OCI-LY7 (cell line): Measurements from ENCODE around the gene RNASE12. TPM values are rescaled to one million over a fixed set of nuclear protein-coding genes. Genes with fewer than 3 reads are reported as not detected.

Source experiments
- BruUV-seq: library from RNA; stranded (reverse); fragments of 400-500 nt; replicated peaks from 2 replicates; lab custom pipeline; 2021; lab: Mats Ljungman, UMichigan
- CTCF ChIA-PET: fragments of 300-600 bp; sonication (Branson Sonifier 250); formaldehyde crosslinking; loops from one replicate; lab custom pipeline; 2022; ENCODE audit warnings: antibody characterized with exemption; ENCODE audit not compliant: unreplicated experiment; lab: Charles Lee
- POLR2A ChIA-PET: fragments of 300-600 bp; sonication (Branson Sonifier 250); formaldehyde crosslinking; loops from one replicate; lab custom pipeline; 2022; ENCODE audit warnings: antibody characterized with exemption; lab: Charles Lee
- DNase-seq: peaks from one replicate; pipeline ENCODE4 v3.0.0-alpha.2; 2015; ENCODE audit warnings: low spot score
- H2AFZ ChIP-seq: fragments of 200-600 bp; sonication (generic), shearing (Covaris generic); 2 replicates; pipeline ENCODE4 v1.6.1; 2014; ENCODE audit warnings: mild to moderate bottlenecking, antibody characterized with exemption, low read length, moderate library complexity
- H3K27ac ChIP-seq: fragments of 200-600 bp; sonication (generic); 2 replicates; pipeline ENCODE4 v1.5.1; 2014; ENCODE audit warnings: mixed run types, low read depth, mild to moderate bottlenecking, moderate library complexity, low read length, inconsistent platforms; ENCODE audit not compliant: poor library complexity, severe bottlenecking
- H3K36me3 ChIP-seq: fragments of 200-600 bp; sonication (generic); 2 replicates; pipeline ENCODE4 v1.6.1; 2014; ENCODE audit warnings: mild to moderate bottlenecking, antibody characterized with exemption, low read length, moderate library complexity, mixed read lengths; ENCODE audit not compliant: insufficient read depth
- H3K4me1 ChIP-seq: fragments of 200-600 bp; sonication (generic); 2 replicates; pipeline ENCODE4 v1.5.1; 2014; ENCODE audit warnings: mild to moderate bottlenecking, low read length; ENCODE audit not compliant: insufficient read depth, poor library complexity, severe bottlenecking
- H3K4me2 ChIP-seq: fragments of 200-600 bp; sonication (generic); 2 replicates; pipeline ENCODE4 v1.6.1; 2014; ENCODE audit warnings: mild to moderate bottlenecking, low read length
- H3K4me3 ChIP-seq: fragments of 200-600 bp; sonication (generic); 2 replicates; pipeline ENCODE4 v1.5.1; 2014; ENCODE audit warnings: mild to moderate bottlenecking, low read depth, low read length; ENCODE audit not compliant: poor library complexity, severe bottlenecking
- H3K79me2 ChIP-seq: fragments of 200-600 bp; sonication (generic); 2 replicates; pipeline ENCODE4 v1.6.1; 2016; ENCODE audit warnings: low read depth, mild to moderate bottlenecking, low read length, moderate library complexity, mixed read lengths; ENCODE audit not compliant: insufficient read depth
- H3K9me2 ChIP-seq: fragments of 200-600 bp; sonication (generic); 2 replicates; pipeline ENCODE4 v1.6.1; 2016; ENCODE audit warnings: mild to moderate bottlenecking, low read length, mixed read lengths; ENCODE audit not compliant: insufficient read depth
- H3K9me3 ChIP-seq: fragments of 200-600 bp; sonication (generic); 2 replicates; pipeline ENCODE4 v1.6.1; 2014; ENCODE audit warnings: mild to moderate bottlenecking, mixed run types, low read length, mixed read lengths
- H4K20me1 ChIP-seq: fragments of 200-600 bp; sonication (generic); 2 replicates; pipeline ENCODE4 v1.6.1; 2014; ENCODE audit warnings: mild to moderate bottlenecking, antibody characterized with exemption, low read length, moderate library complexity, mixed read lengths; ENCODE audit not compliant: insufficient read depth
- EZH2phosphoT487 ChIP-seq: fragments of 200-600 bp; sonication (generic); IDR thresholded peaks from 2 replicates; pipeline ENCODE4 v1.6.1; 2018; ENCODE audit warnings: low read depth, borderline replicate concordance, mild to moderate bottlenecking, mixed run types, antibody characterized with exemption, low read length, moderate library complexity, mixed read lengths
- intact Hi-C: fragments of 100-400 bp; cut with micrococcal nuclease; formaldehyde crosslinking; loops from one replicate; pipeline ENCODE4 v1.10.0; 2022; ENCODE audit not compliant: unreplicated experiment
- total RNA-seq, 2 experiments: library from RNA; depleted of rRNA in 1 of 2; stranded (reverse); fragments of >200 nt in 1 of 2; shearing (Covaris generic) in 1 of 2; gene quantifications; 2 replicates each; pipeline ENCODE4 v1.2.3, GENCODE V29; 2014 to 2022
- TF ChIP-seq, protein P1 (sequence below): fragments of 200-600 bp; sonication (generic); conservative IDR thresholded peaks from 2 replicates; pipeline ENCODE4 v1.5.1; 2014; ENCODE audit warnings: mild to moderate bottlenecking, antibody characterized with exemption, low read length, moderate library complexity, mixed read lengths

Gene RNASE12
- total RNA-seq, 2 experiments from 2014 or later: not detected

DNA sequence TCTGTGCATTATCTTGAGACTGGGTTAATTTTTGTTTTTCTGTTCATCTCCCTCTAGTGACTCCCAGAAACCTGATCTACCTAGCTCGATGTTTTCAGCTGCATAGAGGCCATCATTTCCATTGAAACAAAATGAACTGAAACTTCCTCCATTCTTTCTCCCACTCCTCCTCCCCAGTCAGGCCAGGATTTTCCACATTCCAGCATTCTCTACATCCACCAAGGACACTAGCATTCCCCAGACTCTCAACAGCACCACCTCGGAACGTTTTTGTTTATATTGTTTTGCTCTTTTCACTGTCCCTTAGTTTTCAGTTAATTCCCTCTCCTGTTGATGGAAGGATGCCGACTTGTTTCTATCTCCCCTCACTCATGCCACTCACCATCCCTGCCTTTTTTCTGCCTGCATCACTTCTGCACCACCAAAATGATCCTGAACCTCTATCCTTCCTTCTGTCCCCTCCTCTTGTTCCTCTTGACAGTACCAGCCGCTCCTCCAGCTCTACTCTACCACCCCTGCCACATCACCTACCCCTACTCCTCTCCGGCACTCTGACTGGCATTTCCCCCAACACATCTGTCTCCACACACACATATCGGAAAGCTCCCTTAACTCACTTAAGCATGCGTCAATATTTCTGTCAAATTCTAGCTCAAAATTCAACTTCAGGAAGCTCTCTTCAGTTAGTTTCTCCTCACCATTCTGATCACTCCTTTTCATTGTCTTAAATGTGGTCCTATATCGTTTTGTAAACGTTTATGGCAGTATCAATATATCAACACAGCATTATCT lies 37.1 kb upstream of the RNASE12 start:
- intact Hi-C loops: no loop called here
- Histone ChIP-seq H2AFZ (no peak overlapping the region), H3K27ac (no peak overlapping the region), H3K4me2 (no peak overlapping the region), H3K4me3 (no peak overlapping the region), H3K36me3 (no peaks in the 10 kb centered on the region), H3K79me2 (no peaks in the 10 kb centered on the region), H3K9me3 (no peaks in the 10 kb centered on the region), H3K4me1 (no peaks in the 10 kb centered on the region), H4K20me1 (no peaks in the 10 kb centered on the region), H3K9me2 (no peaks in the 10 kb centered on the region)
- no peak for DNase-seq
- ChIA-PET CTCF (no interaction called here), POLR2A (no interaction called here)
- no peak for TF ChIP-seq EZH2phosphoT487
- TF ChIP-seq, protein P1, sequence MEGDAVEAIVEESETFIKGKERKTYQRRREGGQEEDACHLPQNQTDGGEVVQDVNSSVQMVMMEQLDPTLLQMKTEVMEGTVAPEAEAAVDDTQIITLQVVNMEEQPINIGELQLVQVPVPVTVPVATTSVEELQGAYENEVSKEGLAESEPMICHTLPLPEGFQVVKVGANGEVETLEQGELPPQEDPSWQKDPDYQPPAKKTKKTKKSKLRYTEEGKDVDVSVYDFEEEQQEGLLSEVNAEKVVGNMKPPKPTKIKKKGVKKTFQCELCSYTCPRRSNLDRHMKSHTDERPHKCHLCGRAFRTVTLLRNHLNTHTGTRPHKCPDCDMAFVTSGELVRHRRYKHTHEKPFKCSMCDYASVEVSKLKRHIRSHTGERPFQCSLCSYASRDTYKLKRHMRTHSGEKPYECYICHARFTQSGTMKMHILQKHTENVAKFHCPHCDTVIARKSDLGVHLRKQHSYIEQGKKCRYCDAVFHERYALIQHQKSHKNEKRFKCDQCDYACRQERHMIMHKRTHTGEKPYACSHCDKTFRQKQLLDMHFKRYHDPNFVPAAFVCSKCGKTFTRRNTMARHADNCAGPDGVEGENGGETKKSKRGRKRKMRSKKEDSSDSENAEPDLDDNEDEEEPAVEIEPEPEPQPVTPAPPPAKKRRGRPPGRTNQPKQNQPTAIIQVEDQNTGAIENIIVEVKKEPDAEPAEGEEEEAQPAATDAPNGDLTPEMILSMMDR: no peak
- no TSS peak for BruUV-seq

DNA sequence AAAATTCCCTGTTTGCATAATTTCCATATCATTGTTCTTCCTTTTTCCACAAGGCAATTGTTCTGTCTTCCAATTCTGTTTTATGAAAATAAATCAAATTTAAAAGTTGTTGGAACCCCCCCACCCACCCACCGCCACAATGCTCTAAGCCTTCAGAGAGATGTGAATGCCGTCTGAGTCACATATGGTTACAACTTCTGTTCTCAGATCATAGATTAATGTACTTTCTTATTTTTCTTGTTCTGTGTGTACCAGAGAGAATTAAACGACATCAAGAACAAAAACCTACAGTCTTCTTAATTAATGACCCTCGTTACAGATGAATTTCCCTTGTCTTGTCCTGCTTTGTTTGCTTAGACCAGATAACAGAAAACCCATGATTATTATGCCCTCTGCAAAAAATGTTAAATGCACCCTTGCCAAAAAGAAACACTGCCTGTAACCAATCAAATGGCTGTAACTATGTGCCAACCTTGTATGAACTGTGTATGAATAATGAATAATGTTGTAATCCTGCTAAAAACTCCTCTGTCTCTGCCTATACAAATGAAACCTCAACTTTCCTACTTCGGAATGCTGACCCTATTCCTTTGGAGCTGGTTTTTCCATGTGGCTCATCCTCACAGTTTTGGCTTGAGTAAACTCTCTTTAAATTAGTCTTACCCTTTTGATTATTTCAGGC lies 36.3 kb upstream of the RNASE12 start:
- Histone ChIP-seq H4K20me1 (no peaks in the 10 kb centered on the region), H2AFZ (no peak overlapping the region), H3K36me3 (no peaks in the 10 kb centered on the region), H3K4me3 (no peak overlapping the region), H3K9me2 (no peaks in the 10 kb centered on the region), H3K9me3 (no peaks in the 10 kb centered on the region), H3K4me1 (no peaks in the 10 kb centered on the region), H3K27ac (no peak overlapping the region), H3K79me2 (no peaks in the 10 kb centered on the region), H3K4me2 (no peak overlapping the region)
- intact Hi-C loops: no loop called here
- no peak for DNase-seq
- ChIA-PET CTCF (no interaction called here), POLR2A (no interaction called here)
- TF ChIP-seq, protein P1: no peak
- BruUV-seq: no TSS peak

DNA sequence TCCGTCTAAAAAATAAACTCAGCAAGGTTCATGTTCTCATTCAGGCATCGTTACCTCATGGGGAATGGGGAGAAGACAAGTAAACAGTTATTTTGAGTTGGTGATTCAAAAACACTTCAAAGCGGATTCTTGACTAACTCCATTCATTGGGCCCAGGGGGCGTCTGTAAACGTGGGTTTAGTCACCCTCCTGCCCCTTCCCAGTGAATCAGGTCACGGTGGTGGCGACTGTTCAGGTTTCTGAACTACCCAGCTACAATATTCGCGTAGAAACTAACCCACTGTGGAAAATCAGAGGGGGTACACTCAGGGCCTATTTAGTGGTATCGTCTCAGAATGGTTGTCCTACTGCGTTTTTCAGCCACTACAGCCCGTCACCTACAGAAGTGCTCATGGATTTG lies 35.1 kb upstream of the RNASE12 start:
- BruUV-seq: no TSS peak
- Histone ChIP-seq H3K9me2 (no peaks in the 10 kb centered on the region), H3K36me3 (no peaks in the 10 kb centered on the region), H2AFZ (no peak overlapping the region), H3K4me2 (no peak overlapping the region; the same call in 1 of the 2 replicates), H3K4me3 (no peak overlapping the region), H4K20me1 (no peaks in the 10 kb centered on the region), H3K9me3 (no peaks in the 10 kb centered on the region), H3K79me2 (no peaks in the 10 kb centered on the region), H3K4me1 (no peaks in the 10 kb centered on the region), H3K27ac (no peak overlapping the region)
- DNase-seq: no peak
- POLR2A ChIA-PET: no interaction called here
- no peak for TF ChIP-seq EZH2phosphoT487
- TF ChIP-seq, protein P1: no peak
- CTCF ChIA-PET: no interaction called here
- intact Hi-C loops: no loop called here
